ENCODE data around the gene BAIAP2.

BAIAP2 gene

DNA sequence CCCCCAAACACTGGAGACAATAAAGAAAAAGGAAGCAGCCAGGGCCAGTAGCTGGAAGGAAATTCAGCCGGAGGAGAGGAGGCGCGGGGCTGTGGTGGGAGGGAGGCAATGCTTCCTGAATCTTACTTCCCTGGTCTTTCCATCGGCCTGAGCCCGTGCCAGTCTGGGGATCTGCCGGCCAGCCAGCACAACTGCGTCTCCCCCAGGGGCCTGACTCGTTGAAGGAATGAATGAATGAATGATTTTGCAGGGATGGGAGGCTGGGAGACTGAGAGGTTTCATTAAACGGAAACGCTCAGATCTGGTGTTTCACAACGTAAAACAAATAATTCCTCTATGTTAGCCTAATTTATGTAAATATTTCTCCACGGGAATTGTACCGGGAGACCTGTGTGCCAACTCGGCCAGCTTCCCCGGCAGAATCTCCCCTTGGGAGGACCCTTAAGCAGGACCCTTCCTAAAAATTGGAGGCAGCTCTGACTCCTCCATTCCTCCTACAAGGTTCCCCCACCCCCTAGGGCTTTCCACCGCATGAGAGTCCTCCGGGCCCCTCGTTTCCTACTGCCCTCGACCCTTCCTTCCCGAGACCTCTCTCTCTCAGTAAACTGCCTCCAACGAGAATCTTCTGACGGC, 1.3 kb upstream of the BAIAP2 start:
- H3K4me3 Mint-ChIP-seq = peak overlapping the region; percentile 68
- peaks cover 97% of the 10 kb centered on the region for H3K27me3 Mint-ChIP-seq

DNA sequence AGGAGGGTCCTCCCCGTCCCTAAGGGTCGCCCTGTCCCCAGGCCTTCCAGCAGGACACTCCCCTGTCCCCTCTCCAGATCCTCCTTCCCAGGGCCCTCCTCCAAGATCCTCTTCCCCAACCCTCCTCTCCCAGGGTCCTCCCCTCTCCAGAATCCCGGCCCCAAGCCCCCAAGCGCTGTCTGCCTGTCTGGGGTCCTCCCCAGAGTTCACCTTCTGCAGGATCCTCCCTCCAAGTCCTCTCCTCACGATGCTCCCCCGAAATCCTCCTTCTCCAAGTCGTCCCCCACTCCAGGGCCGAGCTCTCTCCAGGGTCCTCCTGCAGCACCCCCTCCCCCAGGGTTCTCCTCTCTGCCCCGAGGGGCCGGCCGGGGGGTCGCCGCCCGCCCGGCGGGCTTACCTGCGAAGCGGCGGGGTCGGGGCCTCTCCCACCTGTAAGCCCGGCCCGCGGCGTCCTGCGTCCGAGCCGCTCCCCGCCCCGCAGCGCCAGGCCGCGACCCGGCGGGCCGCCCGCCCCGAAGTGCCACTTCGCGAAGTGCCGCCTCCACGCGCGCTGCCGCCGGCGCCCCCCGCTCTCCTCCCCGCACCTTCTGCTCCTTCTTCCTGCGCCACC, 678 bp upstream of the BAIAP2 start:
- DNase-seq = no peak
- Mint-ChIP-seq H3K27ac (no peak overlapping the region), H3K4me3 (peak overlapping the region; percentile 68), H3K27me3 (peaks cover 92% of the 10 kb centered on the region), H3K9me3 (no peaks in the 10 kb centered on the region), H3K4me1 (peaks cover 18% of the 10 kb centered on the region), H3K36me3 (no peaks in the 10 kb centered on the region)
- CTCF ChIA-PET = interaction anchor here (1.7 kb wide), 1 partner anchor 11 kb away, joined by 5 read pairs; no protein-coding TSS in a partner anchor

More for the DNA sequence above, 1.3 kb upstream of the BAIAP2 start:
- CTCF ChIA-PET = no interaction called here
- no peak overlapping the region for H3K27ac Mint-ChIP-seq
- H3K4me1 Mint-ChIP-seq = peaks cover 18% of the 10 kb centered on the region
- no peaks in the 10 kb centered on the region for H3K36me3 Mint-ChIP-seq
- H3K9me3 Mint-ChIP-seq = no peaks in the 10 kb centered on the region
- no peak for DNase-seq

DNA sequence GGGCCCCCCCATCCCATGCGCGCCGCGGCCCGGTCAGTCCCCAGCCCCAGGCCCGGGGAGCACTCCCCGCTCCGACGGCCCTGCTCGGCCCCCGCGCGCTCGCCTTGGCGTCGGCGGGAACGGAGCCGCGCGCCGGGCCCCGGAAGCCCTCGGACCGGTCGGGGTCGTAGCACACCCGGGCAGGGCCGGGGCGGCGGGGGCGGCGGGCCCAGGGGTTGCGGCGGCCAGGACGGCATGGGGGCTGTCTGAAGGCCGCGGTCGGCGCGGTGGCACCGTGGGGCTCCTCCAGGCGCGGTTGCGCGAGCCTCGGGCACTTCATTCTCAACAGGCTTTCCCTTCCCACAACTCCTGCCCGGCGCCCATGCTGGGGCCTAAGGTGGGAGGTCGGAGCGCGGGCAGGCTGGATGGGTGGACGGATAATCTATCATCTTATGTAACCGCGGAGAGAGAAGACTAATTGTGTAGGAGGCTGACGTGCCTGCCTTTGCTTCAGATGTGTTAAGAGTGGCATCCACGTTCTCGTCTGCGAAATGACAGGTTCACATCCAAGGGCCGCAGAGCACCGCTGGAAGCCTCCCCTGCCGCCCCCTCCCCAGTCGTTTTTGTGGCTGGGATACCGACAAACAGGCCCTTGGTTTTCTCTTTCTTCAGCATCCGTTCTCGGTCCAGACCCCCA, 708 bp downstream of the BAIAP2 start:
- peak; percentile 40 for DNase-seq
- CTCF ChIA-PET = interaction anchor here (1.2 to 1.7 kb wide), 3 partner anchors 12 to 68 kb away, joined by 3 to 5 read pairs (median 3); no protein-coding TSS in a partner anchor
- Mint-ChIP-seq H3K27me3 (peaks cover 79% of the 10 kb centered on the region), H3K36me3 (no peaks in the 10 kb centered on the region), H3K4me1 (peaks cover 18% of the 10 kb centered on the region), H3K9me3 (no peaks in the 10 kb centered on the region), H3K27ac (peak overlapping the region; percentile 42), H3K4me3 (peak overlapping the region; percentile 74)

DNA sequence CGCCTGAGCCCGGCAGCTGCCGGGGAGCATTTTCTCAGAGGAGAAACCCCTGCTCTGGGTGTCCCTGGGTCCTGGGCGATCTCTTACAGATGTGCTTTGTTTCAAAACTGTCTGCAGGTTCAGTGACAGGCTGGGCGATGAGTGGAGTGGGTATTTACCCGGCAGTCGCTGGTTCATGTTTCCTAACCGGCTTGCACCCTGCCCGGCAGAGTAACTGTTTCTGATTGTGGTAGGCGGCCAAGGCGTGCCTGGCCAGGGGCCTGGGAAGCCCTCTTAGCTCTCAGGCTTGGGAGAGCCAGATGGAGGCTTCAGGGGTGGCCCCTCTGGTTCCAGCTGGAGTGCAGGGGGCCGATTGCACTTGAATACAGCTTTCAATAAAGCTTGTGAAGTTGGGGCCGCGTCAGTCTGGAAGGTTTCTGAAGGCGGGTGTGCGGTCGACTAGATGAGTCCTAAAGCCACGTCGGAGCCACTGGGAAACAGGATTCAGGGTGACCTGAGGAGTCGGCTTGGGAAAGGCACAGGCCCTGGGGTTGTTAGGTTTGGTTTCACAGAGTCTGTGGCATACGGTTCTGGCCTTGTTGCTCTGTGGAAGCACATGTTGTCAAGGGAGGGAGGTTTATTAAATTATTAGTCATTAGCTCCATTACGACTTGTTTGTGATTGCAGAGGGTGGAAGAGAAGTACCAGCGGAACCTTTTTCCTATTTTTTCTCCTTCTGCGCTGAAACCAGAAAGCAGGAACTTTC, 1.4 kb downstream of the BAIAP2 start:
- Mint-ChIP-seq H3K9me3 (no peaks in the 10 kb centered on the region), H3K36me3 (no peaks in the 10 kb centered on the region), H3K4me3 (peak overlapping the region; percentile 74), H3K4me1 (peaks cover 18% of the 10 kb centered on the region), H3K27ac (no peak overlapping the region), H3K27me3 (peaks cover 72% of the 10 kb centered on the region)
- no peak for DNase-seq
- CTCF ChIA-PET = interaction anchor here (0.8 to 1.6 kb wide), 4 partner anchors 13 to 67 kb away, joined by 3 read pairs; no protein-coding TSS in a partner anchor

DNA sequence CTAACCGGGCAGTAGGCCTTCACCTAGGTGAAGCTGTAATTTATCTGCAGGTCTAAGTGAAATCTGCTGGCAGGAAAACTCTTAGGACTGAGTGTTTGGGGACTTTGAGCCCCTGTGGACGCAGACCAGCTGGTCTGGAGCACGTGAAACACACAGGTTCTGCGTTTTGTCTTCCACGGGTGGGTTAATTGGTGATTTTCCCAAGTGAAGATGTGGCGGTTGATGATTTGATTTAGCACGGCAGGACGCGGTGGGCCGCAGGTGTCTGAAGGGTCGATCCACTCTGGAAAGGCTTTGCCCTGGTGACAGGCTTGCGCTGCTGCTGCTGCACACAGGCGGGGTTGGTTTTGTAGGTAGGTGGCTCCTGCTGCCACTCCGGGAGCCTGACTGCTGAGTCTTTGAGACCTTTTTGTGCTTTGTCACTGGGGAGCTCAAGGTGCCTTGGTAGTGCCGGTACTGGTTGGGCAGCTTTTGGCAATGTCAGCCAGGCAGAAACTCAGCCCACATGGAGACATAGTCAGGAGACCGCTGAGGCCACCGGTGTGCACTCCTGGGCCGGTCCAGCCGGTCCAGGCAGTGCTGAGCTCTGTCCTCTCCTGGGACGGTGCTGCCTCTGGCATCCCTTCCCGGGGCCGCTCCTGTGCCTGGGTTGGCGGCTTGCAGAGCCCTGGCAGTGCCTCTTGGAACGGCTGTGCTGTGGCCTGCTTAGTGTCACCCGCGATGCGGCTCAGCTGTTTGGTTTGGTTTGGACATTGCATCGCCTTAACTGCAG, 2.3 kb downstream of the BAIAP2 start:
- Mint-ChIP-seq H3K4me3 (peak overlapping the region; percentile 74), H3K36me3 (no peaks in the 10 kb centered on the region), H3K4me1 (peaks cover 18% of the 10 kb centered on the region), H3K27me3 (peaks cover 63% of the 10 kb centered on the region), H3K27ac (no peak overlapping the region), H3K9me3 (no peaks in the 10 kb centered on the region)
- no peak for DNase-seq
- CTCF ChIA-PET = interaction anchor here (0.8 to 1.6 kb wide), 3 partner anchors 14 to 60 kb away, joined by 3 read pairs; no protein-coding TSS in a partner anchor

DNA sequence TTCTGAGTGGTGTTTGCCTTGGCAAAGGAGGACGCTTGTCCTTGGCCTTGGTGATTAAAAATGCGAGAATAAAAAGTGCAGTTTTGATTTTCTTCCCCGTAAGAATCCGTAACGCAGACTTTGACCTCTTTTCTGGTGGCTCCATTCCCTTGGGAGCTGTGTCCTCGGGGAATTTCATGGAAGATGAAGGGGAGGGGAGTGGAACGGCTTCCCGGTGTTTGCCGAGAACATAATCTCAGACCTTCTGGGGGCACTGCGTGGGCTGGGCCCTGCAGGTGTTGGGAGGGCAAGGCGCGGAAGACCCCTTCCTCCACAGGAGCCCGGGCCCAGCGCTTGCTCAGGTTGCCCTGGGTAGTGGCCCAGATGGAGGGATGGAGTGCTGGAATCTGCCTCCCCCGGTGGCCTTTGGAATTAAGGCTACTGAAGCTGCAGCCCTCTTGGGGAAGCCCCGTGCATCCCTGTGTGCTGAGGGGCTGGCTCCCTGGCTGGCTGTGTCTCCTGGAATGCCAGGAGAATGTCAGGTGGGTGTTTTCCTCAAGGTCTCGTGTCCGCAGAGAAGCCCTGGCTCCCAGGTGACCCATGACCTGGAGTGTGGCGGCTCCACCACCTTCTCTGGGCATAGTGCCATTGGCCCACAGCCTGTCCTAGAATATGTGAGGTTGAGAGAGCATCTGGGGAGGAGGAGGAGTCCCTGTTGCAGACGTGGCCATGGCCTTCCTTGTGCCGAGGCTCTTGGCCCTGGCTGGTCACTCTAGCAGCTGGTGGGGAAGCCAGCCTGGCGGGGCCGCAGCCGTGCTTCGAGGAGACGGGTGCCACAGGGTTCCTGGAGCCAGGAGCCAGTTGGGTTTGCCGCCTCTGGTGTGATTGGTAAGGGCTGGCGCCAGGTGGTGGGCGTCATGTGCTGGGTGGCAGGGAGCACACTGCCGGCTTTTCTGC, 3.1 kb downstream of the BAIAP2 start:
- CTCF ChIA-PET = interaction anchor here (1.4 kb wide), 1 partner anchor 17 kb away, joined by 3 read pairs; no protein-coding TSS in a partner anchor
- Mint-ChIP-seq H3K27me3 (peaks cover 55% of the 10 kb centered on the region), H3K27ac (no peak overlapping the region), H3K9me3 (no peaks in the 10 kb centered on the region), H3K4me1 (peaks cover 18% of the 10 kb centered on the region), H3K36me3 (no peaks in the 10 kb centered on the region), H3K4me3 (no peak overlapping the region)
- DNase-seq = no peak

DNA sequence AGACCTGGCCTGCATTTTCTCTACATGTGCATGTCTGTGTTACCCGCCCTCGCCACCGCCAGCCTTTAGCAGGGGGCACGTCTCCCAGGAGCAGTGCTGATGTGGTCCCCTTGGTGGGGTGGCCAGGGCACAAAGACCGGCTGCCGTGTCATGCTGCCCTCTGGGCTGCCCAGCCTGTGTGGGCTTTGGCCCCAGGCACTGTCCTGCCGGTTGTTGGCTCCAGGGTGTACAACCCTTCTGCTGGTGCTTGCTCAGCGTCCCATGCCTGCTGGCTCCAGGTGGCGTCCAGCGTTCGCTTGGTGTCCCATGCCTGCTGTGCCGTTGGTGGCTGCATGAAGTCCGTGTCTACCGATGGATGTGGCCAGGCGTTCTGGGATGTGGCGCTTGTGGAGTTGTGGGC, 4.1 kb downstream of the BAIAP2 start:
- peaks cover 8% of the 10 kb centered on the region for H3K4me1 Mint-ChIP-seq
- no peak overlapping the region for H3K27ac Mint-ChIP-seq
- no peaks in the 10 kb centered on the region for H3K9me3 Mint-ChIP-seq
- no peaks in the 10 kb centered on the region for H3K36me3 Mint-ChIP-seq
- no peak overlapping the region for H3K4me3 Mint-ChIP-seq
- DNase-seq = no peak
- H3K27me3 Mint-ChIP-seq = peaks cover 45% of the 10 kb centered on the region
- CTCF ChIA-PET = interaction anchor here (1.3 kb wide), 1 partner anchor 63 kb away, joined by 4 read pairs; no protein-coding TSS in a partner anchor

DNA sequence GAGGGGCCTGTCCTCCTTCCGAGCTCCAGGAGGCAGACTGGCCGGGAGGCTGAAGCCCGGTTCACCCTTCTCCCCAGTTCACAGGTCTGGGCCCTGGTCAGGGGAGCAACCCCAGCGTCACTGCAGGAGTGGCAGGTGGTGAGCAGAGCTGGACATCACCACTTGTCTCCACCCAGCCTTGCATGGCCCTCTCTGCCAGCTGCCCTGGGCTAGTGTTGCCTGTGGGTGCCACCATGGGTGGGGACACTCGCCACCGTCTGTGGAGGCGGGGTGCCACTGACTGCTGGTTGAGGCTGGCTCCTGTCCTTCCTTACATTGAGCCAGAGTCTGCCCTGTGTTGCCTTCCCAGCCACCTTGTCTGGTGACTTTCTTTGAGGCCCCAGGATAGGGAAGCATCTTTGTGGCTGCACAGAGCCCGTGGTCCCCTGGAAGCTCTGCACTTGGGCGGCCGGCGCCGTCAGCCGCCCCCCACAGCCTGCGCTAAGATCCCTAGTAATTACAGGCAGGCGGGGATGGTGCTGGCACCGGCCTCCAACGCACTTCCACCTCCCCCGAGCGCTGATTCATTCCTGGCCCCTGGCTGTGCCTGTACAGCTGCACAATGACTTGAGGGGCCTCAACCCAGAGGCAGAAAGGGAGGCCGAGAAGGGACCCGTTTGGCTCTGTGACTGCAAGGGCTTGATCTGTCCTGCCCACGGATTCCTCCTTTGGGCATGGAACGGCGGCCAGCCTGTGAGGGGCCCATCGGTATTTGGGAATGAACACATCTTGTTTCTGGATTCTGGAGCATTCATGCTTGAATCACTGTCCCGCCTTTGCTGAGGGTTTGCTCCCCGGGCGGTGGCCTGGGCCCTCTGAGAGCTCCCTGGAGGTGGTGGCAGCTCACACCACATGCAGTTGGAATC, 5.2 kb downstream of the BAIAP2 start:
- H3K27ac Mint-ChIP-seq = no peak overlapping the region
- H3K4me1 Mint-ChIP-seq = peaks cover 5% of the 10 kb centered on the region
- DNase-seq = no peak
- no peak overlapping the region for H3K4me3 Mint-ChIP-seq
- CTCF ChIA-PET = interaction anchor here (1.3 to 1.6 kb wide), 2 partner anchors 9 to 62 kb away, joined by 3 to 4 read pairs; no protein-coding TSS in a partner anchor
- no peaks in the 10 kb centered on the region for H3K9me3 Mint-ChIP-seq
- no peaks in the 10 kb centered on the region for H3K36me3 Mint-ChIP-seq
- peaks cover 34% of the 10 kb centered on the region for H3K27me3 Mint-ChIP-seq

DNA sequence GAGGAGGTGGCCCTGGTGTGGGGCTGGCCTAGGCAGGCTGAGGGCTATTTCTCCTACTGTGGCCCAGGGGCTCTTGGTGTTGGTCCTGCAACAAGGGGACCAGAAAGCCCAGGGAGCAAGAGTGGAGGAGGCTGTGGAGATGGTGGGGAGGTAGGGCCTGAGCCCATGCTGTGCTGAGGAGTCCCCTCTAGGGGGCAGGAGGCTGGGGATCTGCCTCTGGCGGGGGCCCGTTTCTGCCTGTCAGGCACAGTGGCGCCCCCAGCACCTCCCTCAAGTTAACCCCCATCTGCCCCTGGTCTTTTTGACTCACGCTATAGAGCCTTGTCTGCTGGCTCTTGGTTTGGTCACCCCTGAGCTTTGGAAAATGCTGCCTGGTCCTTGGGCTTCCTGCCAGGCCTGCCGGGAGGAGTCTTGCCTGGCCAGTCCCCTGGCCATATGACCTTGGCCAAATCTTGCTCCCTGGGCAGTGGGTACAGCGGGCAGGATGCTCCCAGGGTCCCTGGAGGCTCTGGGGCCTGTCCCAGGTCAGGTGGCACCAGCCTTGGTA, 5.9 kb downstream of the BAIAP2 start:
- Mint-ChIP-seq H3K9me3 (no peaks in the 10 kb centered on the region), H3K36me3 (no peaks in the 10 kb centered on the region), H3K4me3 (no peak overlapping the region), H3K4me1 (peaks cover 3% of the 10 kb centered on the region), H3K27ac (no peak overlapping the region), H3K27me3 (peaks cover 29% of the 10 kb centered on the region)
- CTCF ChIA-PET = interaction anchor here (1.6 kb wide), 1 partner anchor 9 kb away, joined by 3 read pairs; no protein-coding TSS in a partner anchor
- peak; percentile 38 for DNase-seq

DNA sequence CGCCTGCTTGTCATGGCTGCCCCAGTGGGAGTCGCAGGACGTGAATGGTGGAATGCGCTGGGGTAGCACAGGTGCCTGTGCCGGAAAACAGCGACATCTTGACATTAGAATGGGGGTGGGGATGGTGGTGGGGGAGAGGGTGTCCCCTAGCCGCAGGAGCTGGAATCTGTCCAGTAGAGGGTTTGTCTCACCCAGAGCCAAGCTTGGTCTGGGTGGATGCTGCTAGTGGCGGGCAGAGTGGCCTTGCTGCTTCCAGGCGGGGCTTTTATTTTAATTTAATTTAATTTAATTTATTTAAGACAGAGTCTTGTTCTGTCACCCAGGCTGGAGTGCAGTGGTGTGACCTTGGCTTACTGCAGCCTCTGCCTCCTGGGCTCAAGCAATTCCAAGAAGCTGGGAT, 7.7 kb downstream of the BAIAP2 start:
- H3K27ac Mint-ChIP-seq = no peak overlapping the region
- H3K27me3 Mint-ChIP-seq = peaks cover 16% of the 10 kb centered on the region
- no peaks in the 10 kb centered on the region for H3K36me3 Mint-ChIP-seq
- CTCF ChIA-PET = interaction anchor here (1.1 kb wide), 1 partner anchor 20 kb away, joined by 3 read pairs; no protein-coding TSS in a partner anchor
- no peak for DNase-seq
- H3K9me3 Mint-ChIP-seq = no peaks in the 10 kb centered on the region
- no peak overlapping the region for H3K4me3 Mint-ChIP-seq
- H3K4me1 Mint-ChIP-seq = no peaks in the 10 kb centered on the region

DNA sequence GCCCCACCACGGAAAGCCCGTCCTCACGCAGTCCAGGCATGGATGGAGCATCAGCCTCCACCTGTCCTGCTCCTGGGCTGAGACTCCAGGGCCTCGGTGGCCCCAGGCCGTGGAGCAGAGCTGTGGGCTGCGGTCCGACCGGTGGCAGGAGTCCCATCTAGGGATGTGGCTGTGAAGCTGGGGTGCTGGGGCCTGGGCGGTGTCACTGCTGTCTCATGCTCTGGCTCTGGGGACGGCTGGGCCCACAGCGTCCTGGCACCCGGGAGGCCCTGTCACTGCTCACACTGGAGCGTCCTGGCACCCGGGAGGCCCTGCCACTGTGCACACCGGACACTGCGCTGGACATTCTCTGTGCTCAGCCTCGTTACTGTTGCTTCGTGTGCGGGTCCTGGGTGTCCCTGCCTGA, 8.4 kb downstream of the BAIAP2 start:
- no peaks in the 10 kb centered on the region for H3K4me1 Mint-ChIP-seq
- H3K9me3 Mint-ChIP-seq = no peaks in the 10 kb centered on the region
- no peak overlapping the region for H3K27ac Mint-ChIP-seq
- no peak for DNase-seq
- H3K27me3 Mint-ChIP-seq = peaks cover 9% of the 10 kb centered on the region
- CTCF ChIA-PET = no interaction called here
- H3K36me3 Mint-ChIP-seq = no peaks in the 10 kb centered on the region
- no peak overlapping the region for H3K4me3 Mint-ChIP-seq
